B cell (primary cell): ENCODE data around the gene ROBO2.

ENCODE experiments used
- CTCF ChIP-seq: fragments of 200-600 bp; IDR thresholded peaks from one replicate; pipeline ENCODE4 v1.8.0; 2022; ENCODE audit warnings: antibody characterized with exemption, mild to moderate bottlenecking
- EZH2 ChIP-seq: IDR thresholded peaks from 2 replicates; pipeline ENCODE4 v1.6.1; 2012; ENCODE audit warnings: borderline replicate concordance, low read depth, mild to moderate bottlenecking, moderate library complexity, low read length; ENCODE audit not compliant: insufficient read depth, poor library complexity, severe bottlenecking

DNA sequence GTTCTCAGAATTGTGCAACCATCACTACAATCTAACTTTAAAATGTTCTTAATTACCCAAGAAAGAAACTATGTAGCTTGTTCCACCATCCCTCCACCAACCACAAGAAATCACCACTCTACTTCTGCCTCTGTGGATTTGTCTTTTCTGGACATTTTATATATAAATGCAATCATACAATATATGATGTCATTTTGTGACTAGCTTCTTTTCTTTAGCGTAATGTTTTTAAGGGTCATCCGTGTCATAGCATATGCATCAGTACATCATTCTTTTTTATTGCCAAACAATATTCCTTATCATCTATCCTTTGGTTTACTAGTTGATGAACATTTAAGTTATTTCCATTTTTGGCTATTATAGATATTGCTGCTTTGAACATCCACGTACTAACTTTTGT is 5.8 kb downstream of the ROBO2 start:
- TF ChIP-seq CTCF (no peak), EZH2 (no peak)
